Heart left ventricle (tissue), 13 donors: ENCODE results near the gene KLHDC8A.

ENCODE experiments used
- CTCF ChIP-seq, 12 donors: fragments of 200-600 bp; sonication (generic) in 4 of 12; IDR thresholded peaks; one replicate each; pipeline versions ENCODE4 v1.5.0 to v1.8.0; 2018 to 2022; ENCODE audit warnings: antibody characterized with exemption in 12 of 12, mild to moderate bottlenecking in 5 of 12
- POLR2A ChIP-seq, 2 donors: fragments of 450-650 bp; IDR thresholded peaks; one replicate each; pipeline ENCODE4 v1.6.1; 2017; ENCODE audit warnings: antibody characterized with exemption in 2 of 2, mild to moderate bottlenecking in 2 of 2, moderate library complexity in 2 of 2
- donor health status: ischemic (EF 13 %, LVEDD 7.1; RV severe dilation, severe dysfunction).
- donor health status: DM: no; HTN: yes; CAD: no.
- donor health status: DM: no; HTN: no; CAD: no.
- donor health status: ischemic (EF 25% LVEDD 6.9; RV normal size, moderate dysfunction).
- donor health status: ischemic (EF 25% LVEDD 5.7; RV mildly dilated, moderate dysfunction).
- donor health status: ischemic (EF 35%, LVEDD 5.7; RV mildly dilated, moderate dysfunction).
- donor health status: nonischemic (EF 11% LVEDD 7.7; RV severe dilation, severe dysfunction).
- donor health status: DM: yes; HTN: yes; CAD: no.
- donor health status: PGD.
- donor health status: ischemic (EF 29% LVEDD 5.4; RV normal size, mild dysfunction).
- donor health status: nonischemic (EF 23%, LVEDD 6.1; RV moderate dilation, normal function).

- TF ChIP-seq CTCF (IDR thresholded peaks at IDR 0.05) = no peak
- no peak for TF ChIP-seq POLR2A (IDR thresholded peaks at IDR 0.05)
Measured at GRCh38 chr1:205312866-205313562, 43.7 kb downstream of the KLHDC8A start.
